ENCODE data around the gene CSNK2A1. TPM values are rescaled to one million over a fixed set of nuclear protein-coding genes. Genes with fewer than 3 reads are reported as not detected.

CSNK2A1 gene
- total RNA-seq, 1 donor from 2014 or later: 33.6 TPM

DNA sequence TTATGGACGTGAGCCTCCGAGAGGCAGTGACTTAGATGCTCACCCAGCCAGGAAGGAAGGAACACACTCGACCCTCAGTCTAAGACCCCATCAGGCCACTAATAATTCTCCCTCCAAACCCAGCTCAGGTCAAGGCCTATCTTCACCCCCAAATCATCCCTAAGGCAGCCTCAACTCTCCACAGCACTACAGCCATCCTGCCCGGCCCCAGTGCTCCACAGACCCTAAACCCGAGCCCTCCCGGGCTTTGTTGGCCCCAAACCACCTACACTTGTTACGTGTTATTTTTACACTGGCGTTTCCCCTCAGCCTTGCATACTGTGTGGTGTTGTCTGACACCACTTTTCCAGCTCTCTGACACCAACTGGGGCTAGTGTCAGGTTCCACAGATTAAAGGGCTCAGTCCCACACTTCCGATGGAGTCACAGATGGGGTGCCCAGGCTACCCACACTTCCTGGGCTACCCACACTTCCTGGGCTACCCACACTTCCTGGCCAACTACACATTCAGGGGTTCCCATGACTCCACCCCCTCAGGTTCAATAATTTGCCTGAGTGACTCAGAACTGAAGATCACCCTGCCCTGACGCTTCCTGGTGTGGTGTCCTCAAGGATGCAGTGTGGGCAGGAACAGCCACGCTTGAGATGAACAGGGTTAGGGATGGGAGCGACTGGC is 110.2 kb downstream of the CSNK2A1 start:
- DNase-seq (ENCODE audit: low spot score) (no peak), ATAC-seq (no peak)

GRCh38 chr20:432677-433299 is 110.8 kb downstream of the CSNK2A1 start:
- DNase-seq (ENCODE audit: low spot score) (no peak), ATAC-seq (no peak)

GRCh38 chr20:432208-432607 is 111.4 kb downstream of the CSNK2A1 start:
- DNase-seq (ENCODE audit: low spot score): no peak
- ATAC-seq: no peak

GRCh38 chr20:431012-431904 is 112.3 kb downstream of the CSNK2A1 start:
- ATAC-seq (peak; percentile 29), DNase-seq (ENCODE audit: low spot score) (no peak)

DNA sequence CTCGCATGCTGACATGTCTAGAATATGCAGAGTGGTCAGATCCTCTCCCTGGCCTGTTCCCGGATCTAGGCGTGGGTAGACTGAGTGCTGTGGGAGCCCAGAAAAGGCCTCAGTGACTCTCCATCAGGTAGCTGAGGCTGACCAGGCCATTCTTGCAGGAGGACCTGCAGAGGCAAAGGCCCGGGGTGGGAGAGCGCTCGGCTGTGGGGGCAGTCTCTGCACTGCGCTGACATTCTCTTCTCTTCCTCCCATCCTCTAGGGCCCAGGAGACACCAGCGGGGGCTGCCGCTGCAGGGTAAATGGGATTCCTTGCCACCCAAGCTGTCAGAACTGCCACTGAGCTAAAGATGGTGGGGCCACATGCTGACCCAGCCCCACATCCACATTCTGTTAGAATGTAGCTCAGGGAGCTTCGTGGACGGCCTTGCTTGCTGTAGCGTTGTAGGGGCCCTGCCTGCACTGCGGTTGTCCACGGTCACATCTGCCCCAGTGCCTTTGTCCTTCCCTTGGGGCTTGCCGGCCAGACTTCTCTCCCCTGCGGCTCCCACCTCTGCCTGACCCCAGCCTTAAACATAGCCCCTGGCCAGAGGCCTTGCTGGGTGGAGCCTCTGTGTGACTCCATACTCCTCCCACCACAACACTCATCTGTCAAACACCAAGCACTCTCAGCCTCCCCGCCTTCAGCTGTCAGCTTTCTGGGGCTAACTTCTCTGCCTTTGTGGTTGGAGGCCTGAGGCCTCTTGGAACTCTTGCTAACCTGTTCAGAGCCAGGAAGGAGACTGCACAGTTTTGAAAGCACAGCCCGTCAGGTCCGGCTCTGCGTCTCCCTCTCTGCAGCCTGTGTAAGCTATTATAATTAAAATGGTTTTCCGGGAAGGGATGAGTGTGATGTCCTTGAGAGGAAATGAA is 113.2 kb downstream of the CSNK2A1 start:
- no peak for ATAC-seq
- no peak for DNase-seq (ENCODE audit: low spot score)

DNA sequence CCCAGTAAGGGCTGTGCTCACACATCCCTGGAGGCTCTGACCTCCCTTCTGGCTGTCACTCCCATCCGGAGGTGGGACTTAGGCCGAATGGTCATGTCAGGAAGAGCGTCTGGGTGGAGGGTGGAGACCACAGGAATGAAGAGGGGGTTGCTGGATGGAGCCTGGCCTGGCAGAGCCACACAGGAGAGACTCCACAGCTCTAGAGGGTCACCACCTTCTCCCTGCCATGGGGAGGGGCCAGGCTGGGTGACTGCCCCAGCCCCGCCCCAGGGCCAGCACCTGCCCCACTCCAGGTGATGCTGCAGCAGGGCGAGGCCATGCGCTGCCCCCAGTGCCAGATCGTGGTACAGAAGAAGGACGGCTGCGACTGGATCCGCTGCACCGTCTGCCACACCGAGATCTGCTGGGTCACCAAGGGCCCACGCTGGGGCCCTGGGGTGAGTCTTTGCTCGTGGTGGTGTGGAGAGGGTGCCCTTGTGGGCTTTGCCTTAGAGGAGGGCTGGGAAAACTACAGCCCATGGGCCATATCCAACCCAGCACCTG is 114.9 kb downstream of the CSNK2A1 start:
- no peak for DNase-seq (ENCODE audit: low spot score)
- ATAC-seq: no peak

GRCh38 chr20:427849-428657 is 115.5 kb downstream of the CSNK2A1 start:
- ATAC-seq (no peak), DNase-seq (ENCODE audit: low spot score) (no peak)

- DNase-seq (ENCODE audit: low spot score) (no peak), ATAC-seq (no peak)
Observed at GRCh38 chr20:427401-427800, 116.2 kb downstream of the CSNK2A1 start.

DNA sequence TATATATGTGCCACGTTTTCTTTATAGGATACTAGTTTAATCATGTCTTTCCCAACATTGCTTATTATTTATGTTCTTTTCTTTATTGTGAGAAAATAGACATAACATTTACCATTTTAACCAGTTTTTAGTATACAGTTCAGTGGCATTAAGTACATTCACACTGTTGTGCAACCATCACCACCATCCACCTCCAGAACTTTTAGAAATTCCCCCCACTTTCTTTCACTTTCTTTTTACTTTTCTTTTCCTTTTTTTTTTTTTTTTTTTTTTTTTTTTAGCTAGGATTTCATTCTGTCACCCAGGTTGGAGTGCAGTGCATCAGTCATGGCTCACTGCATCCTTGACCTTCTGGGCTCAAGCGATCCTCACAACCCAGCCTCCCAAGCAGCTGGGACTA is 117.0 kb downstream of the CSNK2A1 start:
- ATAC-seq (no peak), DNase-seq (ENCODE audit: low spot score) (no peak)

Other genes with a start within 250 kb of the CSNK2A1 start
- gene ZCCHC3, start 246.2 kb downstream of the CSNK2A1 start, total RNA-seq: 5.6 TPM
- gene SOX12, start 218.2 kb downstream of the CSNK2A1 start, total RNA-seq: 5.6 TPM
- 3.1 TPM for gene NRSN2, start 196.7 kb downstream of the CSNK2A1 start, total RNA-seq
- 18.3 TPM for gene TRIB3, start 163.0 kb downstream of the CSNK2A1 start, total RNA-seq
- 73.9 TPM for gene RBCK1, start 135.5 kb downstream of the CSNK2A1 start, total RNA-seq
- gene TBC1D20, start 81.3 kb downstream of the CSNK2A1 start, total RNA-seq: 12.6 TPM
- gene TCF15, start 66.5 kb upstream of the CSNK2A1 start, total RNA-seq: not detected
- gene SRXN1, start 109.4 kb upstream of the CSNK2A1 start, total RNA-seq: 15.7 TPM
- gene SCRT2, start 132.0 kb upstream of the CSNK2A1 start, total RNA-seq: not detected
- gene SLC52A3, start 224.7 kb upstream of the CSNK2A1 start, total RNA-seq: 0.18 TPM